ENCODE data around the gene ATXN7L3.

ATXN7L3 gene

GRCh38 chr17:44209786-44210341 lies 10.2 kb upstream of the ATXN7L3 start:
- CTCF ChIA-PET: interaction anchor here (0.6 to 4.1 kb wide), 22 partner anchors 8 to 364 kb away, joined by 3 to 33 read pairs (median 4); partner anchors contain the start of genes GRN, TMUB2 and UBTF
- POLR2A ChIA-PET: interaction anchor here (0.6 to 4.1 kb wide), 7 partner anchors 8 to 115 kb away, joined by 3 to 23 read pairs (median 4); partner anchors contain the start of genes ATXN7L3, TMUB2 and UBTF
- no peaks in the 10 kb centered on the region for H3K4me1 ChIP-seq (ENCODE audit: control insufficient read depth, insufficient read depth, low read length)

More at GRCh38 chr17:44209786-44210341, 10.2 kb upstream of the ATXN7L3 start:
- Histone ChIP-seq H3K4me3 (ENCODE audit: low read depth, low read length) (no peak overlapping the region), H3K36me3 (ENCODE audit: control insufficient read depth in 2 of 2, insufficient read depth in 1 of 2, low read length in 2 of 2) (peaks cover 31 to 81% of the 10 kb centered on the region in 2 experiments), H3K27ac (ENCODE audit: extremely low read depth, low read depth, low read length) (no peak overlapping the region), H3K9me3 (ENCODE audit: control insufficient read depth, insufficient read depth, low read depth, low read length) (no peaks in the 10 kb centered on the region)
- TF ChIP-seq ZNF677 (tag by site-specific recombination; IDR thresholded peaks at IDR 0.05): no peak
- TF ChIP-seq ZNF513 (tag by site-specific recombination; IDR thresholded peaks at IDR 0.05): no peak
- TF ChIP-seq ZNF518A (tag by site-specific recombination; conservative IDR thresholded peaks at IDR 0.05; ENCODE audit: low read depth): no peak
- TF ChIP-seq HOXC10 (CRISPR knock-in tag; IDR thresholded peaks at IDR 0.05): no peak
- TF ChIP-seq ZNF426 (tag by site-specific recombination; IDR thresholded peaks at IDR 0.05): no peak
- no peak for TF ChIP-seq ZBTB48 (tag by site-specific recombination; IDR thresholded peaks at IDR 0.05)
- TF ChIP-seq PATZ1 (tag by site-specific recombination; IDR thresholded peaks at IDR 0.05): no peak
- no peak for TF ChIP-seq ZNF600 (tag by site-specific recombination; IDR thresholded peaks at IDR 0.05)
- TF ChIP-seq ZNF37A (tag by site-specific recombination; IDR thresholded peaks at IDR 0.05): no peak
